Muscle layer of duodenum (tissue), 2 donors: ENCODE measurements around the gene ADCY10.
"Not testable (repeated sequence)": the region's sequence is repeated elsewhere in the genome, so short reads cannot be mapped to it uniquely, and the experiment has no call there.

Experiments
- H3K27ac ChIP-seq: one replicate; pipeline ENCODE4 v1.7.0; 2013; ENCODE audit warnings: mild to moderate bottlenecking, low read length
- H3K27me3 ChIP-seq: one replicate; pipeline ENCODE4 v1.7.0; 2013; ENCODE audit warnings: low read depth, mild to moderate bottlenecking, control low read depth, low read length
- H3K36me3 ChIP-seq, 2 donors: one replicate each; pipeline ENCODE4 v1.7.0; 2013; ENCODE audit warnings: low read length in 2 of 2, control low read depth in 1 of 2, mild to moderate bottlenecking in 1 of 2; ENCODE audit not compliant: insufficient read depth in 2 of 2, control insufficient read depth in 1 of 2
- H3K4me1 ChIP-seq, 2 donors: one replicate each; pipeline ENCODE4 v1.7.0; 2013; ENCODE audit warnings: low read length in 2 of 2, mild to moderate bottlenecking in 2 of 2, control low read depth in 1 of 2, moderate library complexity in 1 of 2; ENCODE audit not compliant: insufficient read depth in 2 of 2, control insufficient read depth in 1 of 2
- H3K4me3 ChIP-seq, 2 donors: one replicate each; pipeline ENCODE4 v1.7.0; 2013; ENCODE audit warnings: low read length in 2 of 2, low read depth in 1 of 2, mild to moderate bottlenecking in 1 of 2
- H3K9me3 ChIP-seq, 2 donors: one replicate each; pipeline ENCODE4 v1.7.0; 2013; ENCODE audit warnings: low read length in 2 of 2, control low read depth in 1 of 2, mild to moderate bottlenecking in 1 of 2; ENCODE audit not compliant: control insufficient read depth in 1 of 2
- donor health status: healthy.

ADCY10 gene

DNA sequence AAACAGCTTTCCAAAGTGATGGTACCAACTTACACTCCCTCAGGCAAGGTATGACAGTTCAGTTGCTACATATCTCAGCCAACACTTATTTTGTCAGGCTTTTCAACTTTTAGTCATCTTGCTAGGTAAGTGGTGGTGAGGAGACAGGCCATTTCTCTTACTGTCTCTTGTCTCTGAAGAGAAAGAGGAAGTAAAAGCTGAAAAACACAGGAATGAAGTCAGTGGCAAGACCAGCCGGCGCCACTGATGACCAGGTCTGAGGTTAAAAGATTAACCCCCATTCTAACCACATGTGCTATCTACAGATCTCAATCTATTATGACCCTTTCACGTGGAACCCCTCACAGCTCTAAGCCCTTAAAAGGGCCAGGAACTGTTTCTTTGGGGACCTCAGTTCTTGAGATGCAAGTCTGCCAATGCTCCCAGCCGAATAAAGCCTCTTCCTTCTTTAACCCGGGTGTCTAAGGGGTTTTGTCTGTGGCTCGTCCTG is 4.2 kb downstream of the ADCY10 start:
- no peak overlapping the region for H3K4me3 ChIP-seq
- no peaks in the 10 kb centered on the region for H3K27me3 ChIP-seq
- H3K36me3 ChIP-seq = no peaks in the 10 kb centered on the region
- H3K9me3 ChIP-seq = no peaks in the 10 kb centered on the region
- H3K4me1 ChIP-seq = peaks cover 0 to 8% of the 10 kb centered on the region in 2 donors
- no peak overlapping the region for H3K27ac ChIP-seq

DNA sequence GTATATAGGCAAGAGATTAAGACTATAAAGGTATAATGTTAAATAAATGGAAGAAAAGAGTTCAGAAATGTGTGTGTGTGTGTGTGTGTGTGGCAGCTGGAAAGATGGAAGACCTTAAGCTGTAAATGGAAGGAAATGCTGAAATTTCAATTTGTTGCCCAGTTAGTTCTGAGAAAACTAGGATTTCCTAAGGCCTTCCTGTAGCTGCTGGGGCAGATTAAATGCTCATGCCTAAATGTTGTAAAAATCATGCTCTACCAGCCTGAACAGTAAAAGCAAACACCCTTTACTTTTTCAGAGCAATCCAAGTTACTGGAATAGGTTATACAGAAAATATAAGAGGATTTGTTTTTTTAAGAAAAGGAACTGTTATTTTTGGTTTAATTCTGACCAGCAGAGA is 8.3 kb downstream of the ADCY10 start:
- H3K4me1 ChIP-seq = peaks cover 0 to 4% of the 10 kb centered on the region in 2 donors
- H3K4me3 ChIP-seq = no peak overlapping the region
- no peaks in the 10 kb centered on the region for H3K27me3 ChIP-seq
- no peak overlapping the region for H3K27ac ChIP-seq
- H3K36me3 ChIP-seq = no peaks in the 10 kb centered on the region
- no peaks in the 10 kb centered on the region for H3K9me3 ChIP-seq

DNA sequence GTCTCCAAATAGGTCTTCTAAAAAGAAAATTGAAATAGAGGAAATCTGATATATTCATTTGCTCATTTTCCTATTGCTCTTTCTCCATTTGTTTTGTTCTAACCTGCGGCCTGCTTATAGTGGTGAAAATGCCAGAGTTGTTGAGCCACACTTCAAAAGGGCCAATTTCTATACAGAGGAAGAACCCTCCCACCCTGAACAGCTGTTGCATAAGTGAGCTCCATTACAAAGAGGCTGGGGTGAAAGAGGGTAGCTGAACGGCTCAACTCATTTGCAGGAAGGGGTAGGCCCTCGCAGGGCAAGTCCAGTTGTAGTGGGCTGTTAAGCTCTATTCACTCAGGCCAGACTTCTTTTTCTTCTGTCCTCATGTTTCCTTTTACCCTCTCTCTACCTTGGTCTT is 8.8 kb downstream of the ADCY10 start:
- no peaks in the 10 kb centered on the region for H3K27me3 ChIP-seq

DNA sequence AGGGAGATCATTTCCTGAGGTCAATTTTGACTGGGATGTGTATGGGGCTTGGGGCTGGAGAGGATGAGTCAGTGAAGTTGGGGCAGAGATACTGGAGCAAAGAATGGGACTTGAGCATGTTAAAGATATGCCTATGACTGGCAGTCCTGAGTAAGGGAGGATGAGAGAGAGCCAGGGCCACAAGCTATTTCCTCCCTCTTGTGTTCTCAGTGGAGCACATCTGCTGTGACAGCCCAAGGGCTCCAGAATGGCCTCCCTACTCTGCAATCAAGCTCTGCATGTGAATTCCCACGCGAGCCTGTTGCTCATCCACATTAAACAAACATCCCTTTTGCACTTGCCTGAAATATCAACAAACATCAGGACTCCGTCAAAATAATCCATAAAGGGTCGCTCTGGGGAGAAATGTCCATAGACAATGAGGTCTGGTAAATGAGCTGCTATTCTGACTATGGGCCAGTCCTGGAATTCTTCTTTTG is 9.2 kb downstream of the ADCY10 start:
- Histone ChIP-seq H3K9me3 (no peaks in the 10 kb centered on the region), H3K4me3 (no peak overlapping the region), H3K27me3 (no peaks in the 10 kb centered on the region), H3K36me3 (no peaks in the 10 kb centered on the region), H3K4me1 (peaks cover 0 to 4% of the 10 kb centered on the region in 2 donors), H3K27ac (no peak overlapping the region)

More for the DNA sequence above, 8.8 kb downstream of the ADCY10 start:
- Histone ChIP-seq H3K4me3 (no peak overlapping the region), H3K9me3 (no peaks in the 10 kb centered on the region), H3K4me1 (peaks cover 0 to 4% of the 10 kb centered on the region in 2 donors), H3K27ac (no peak overlapping the region), H3K36me3 (no peaks in the 10 kb centered on the region)

DNA sequence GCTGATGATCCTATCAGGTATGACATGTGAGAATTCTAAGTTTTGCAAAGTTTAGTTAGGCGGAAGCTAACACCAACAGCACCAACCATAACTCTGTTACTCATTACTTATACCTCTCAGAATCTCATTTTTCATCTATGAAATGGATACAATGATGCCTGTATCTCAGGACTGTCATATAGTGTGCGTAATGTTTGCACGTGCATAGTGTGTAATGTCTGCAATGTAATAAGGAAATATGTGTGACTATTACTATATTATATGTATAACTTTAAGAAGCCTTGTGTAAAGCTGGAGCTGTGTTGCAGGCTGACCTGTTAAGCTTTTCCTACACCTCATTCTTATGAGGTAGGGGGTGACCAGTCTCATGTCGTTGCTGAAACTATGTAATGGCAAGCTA is 13.0 kb downstream of the ADCY10 start:
- Histone ChIP-seq H3K4me1 (peaks cover 0 to 4% of the 10 kb centered on the region in 2 donors), H3K27me3 (no peaks in the 10 kb centered on the region), H3K4me3 (no peak overlapping the region), H3K9me3 (no peaks in the 10 kb centered on the region), H3K36me3 (no peaks in the 10 kb centered on the region), H3K27ac (no peak overlapping the region)

DNA sequence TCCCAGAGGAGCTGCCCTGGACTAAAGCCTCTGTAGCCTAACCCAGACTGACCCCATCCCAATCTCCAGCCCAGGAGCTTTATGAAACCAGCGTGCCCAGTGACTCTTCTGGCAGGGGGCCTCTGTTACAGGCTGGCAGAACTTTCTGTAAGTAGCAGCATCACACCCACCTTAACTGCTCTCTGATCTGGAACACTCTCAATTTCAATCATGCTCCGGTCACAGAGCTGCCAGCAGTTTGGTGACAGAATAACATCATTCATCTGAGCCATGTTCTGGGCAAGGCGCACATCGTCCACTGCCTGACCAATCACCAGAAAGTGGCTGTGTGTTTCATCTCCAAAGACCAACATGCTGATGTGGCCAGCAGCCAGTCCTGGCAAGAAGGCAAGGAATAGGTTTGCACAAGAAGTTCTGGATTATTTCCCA is 14.7 kb downstream of the ADCY10 start:
- H3K27ac ChIP-seq = no peak overlapping the region
- no peaks in the 10 kb centered on the region for H3K27me3 ChIP-seq
- H3K4me3 ChIP-seq = no peak overlapping the region
- H3K9me3 ChIP-seq = no peaks in the 10 kb centered on the region
- no peaks in the 10 kb centered on the region for H3K36me3 ChIP-seq
- H3K4me1 ChIP-seq = no peaks in the 10 kb centered on the region

DNA sequence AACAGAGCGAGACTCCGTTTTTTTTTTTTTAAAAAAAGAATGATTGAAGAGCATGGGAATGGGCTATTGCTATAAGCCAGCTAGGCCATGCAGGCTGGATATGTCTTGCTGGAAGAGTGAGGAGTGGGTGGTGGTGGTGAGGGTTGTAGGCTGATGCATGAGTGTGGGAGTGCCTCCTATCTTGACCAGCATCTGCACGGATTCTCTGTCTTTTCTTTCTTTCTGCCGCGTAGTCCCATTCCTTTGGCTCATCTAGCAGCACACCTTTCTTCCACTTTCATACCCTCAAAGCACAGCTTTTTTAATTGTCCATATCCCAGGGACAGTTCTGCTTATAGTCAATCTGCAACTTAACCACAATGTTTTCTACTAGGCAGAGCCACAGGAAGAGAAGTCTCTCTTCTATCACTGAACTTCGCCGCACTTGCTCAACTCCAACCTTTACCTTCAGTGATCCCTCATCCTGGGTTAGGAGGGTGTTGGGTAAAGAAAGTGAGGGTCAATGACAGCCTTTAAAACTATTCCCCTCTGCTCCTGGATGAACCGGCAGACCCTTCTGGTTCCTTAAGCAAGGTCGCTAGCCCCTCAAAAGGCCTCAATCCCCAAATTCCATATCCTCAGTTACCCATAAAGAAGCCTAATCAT is 15.2 kb downstream of the ADCY10 start:
- Histone ChIP-seq H3K27me3 (no peaks in the 10 kb centered on the region), H3K4me3 (no peak overlapping the region), H3K36me3 (no peaks in the 10 kb centered on the region), H3K4me1 (no peaks in the 10 kb centered on the region), H3K9me3 (no peaks in the 10 kb centered on the region), H3K27ac (no peak overlapping the region)

DNA sequence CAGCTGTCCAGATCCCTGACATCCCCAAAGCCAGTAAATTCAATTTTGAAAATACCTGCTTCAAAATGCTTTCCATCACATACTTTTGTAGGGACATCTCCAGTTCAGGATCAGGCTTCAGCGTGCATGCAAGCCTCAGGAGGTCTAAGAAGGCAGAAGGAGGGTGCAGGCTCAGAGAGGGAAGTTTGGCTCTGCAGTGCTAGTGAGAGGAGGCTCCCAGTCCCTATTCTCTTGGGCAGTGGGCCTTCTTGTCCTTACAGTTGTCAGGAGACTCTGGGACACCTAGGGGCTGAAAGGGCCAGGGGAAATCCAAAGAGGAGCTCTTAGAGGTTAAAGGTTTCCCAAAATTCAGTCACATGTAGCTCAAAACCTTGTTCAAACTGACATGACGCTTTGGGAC is 20.1 kb downstream of the ADCY10 start:
- no peak overlapping the region for H3K4me3 ChIP-seq
- no peaks in the 10 kb centered on the region for H3K9me3 ChIP-seq
- H3K4me1 ChIP-seq = no peaks in the 10 kb centered on the region
- no peaks in the 10 kb centered on the region for H3K27me3 ChIP-seq
- H3K27ac ChIP-seq = no peak overlapping the region
- no peaks in the 10 kb centered on the region for H3K36me3 ChIP-seq

DNA sequence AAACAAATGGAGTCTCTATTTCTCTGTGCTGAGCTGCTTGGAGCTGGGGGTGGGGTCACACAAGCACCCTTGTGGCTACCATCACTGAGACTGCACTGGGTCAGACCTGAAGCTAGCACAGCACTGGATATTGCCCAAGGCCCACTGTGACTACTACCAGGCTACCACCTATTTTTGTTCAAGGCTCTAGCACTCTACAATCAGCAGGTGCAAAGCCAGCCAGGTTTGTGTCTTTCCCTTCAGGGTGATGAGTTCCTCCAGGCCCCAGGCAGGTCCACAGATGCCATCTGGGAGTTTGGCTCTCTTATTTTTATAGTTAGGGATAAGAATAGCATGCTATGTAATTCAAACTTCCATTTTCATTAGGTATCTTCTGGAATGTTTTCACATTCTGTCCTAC is 23.5 kb downstream of the ADCY10 start:
- Histone ChIP-seq H3K27ac (no peak overlapping the region), H3K9me3 (no peaks in the 10 kb centered on the region), H3K4me1 (no peaks in the 10 kb centered on the region), H3K27me3 (no peaks in the 10 kb centered on the region), H3K36me3 (no peaks in the 10 kb centered on the region), H3K4me3 (no peak overlapping the region)

DNA sequence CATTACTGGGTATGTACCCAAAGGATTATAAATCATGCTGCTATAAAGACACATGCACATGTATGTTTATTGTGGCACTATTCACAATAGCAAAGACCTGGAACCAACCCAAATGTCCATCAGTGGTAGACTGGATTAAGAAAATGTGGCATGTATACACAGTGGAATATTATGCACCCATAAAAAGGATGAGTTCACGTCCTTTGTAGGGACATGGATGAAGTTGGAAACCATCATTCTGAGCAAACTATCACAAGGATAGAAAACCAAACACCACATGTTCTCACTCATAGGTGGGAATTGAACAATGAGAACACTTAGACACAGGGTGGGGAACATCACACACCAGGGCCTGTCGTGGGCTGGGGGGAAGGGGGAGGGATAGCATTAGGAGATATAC is 26.7 kb downstream of the ADCY10 start:
- not testable (repeated sequence) for H3K4me3 ChIP-seq, H3K27ac ChIP-seq, H3K36me3 ChIP-seq, H3K4me1 ChIP-seq, H3K9me3 ChIP-seq, H3K27me3 ChIP-seq

DNA sequence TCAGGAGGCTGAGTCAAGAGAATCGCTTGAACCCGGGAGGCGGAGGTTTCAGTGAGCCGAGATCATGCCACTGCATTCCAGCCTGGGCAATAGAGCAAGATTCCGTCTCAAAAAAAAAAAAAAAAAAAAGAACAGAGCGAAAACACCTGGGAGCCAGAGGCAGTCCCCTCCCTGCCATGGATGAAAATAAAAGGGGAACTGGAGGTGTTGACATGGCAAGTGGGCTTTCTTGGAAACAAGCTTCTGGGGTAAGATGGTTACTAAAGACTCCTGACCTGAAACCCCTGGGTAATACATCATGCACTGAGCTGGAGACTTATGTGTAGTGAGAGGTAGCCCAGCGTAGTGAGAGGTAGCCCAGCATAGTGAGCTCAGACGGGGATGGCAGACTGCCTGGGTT is 31.6 kb downstream of the ADCY10 start:
- Histone ChIP-seq H3K27me3 (no peaks in the 10 kb centered on the region), H3K4me3 (no peak overlapping the region), H3K4me1 (no peaks in the 10 kb centered on the region), H3K9me3 (no peaks in the 10 kb centered on the region), H3K36me3 (no peaks in the 10 kb centered on the region), H3K27ac (no peak overlapping the region)

DNA sequence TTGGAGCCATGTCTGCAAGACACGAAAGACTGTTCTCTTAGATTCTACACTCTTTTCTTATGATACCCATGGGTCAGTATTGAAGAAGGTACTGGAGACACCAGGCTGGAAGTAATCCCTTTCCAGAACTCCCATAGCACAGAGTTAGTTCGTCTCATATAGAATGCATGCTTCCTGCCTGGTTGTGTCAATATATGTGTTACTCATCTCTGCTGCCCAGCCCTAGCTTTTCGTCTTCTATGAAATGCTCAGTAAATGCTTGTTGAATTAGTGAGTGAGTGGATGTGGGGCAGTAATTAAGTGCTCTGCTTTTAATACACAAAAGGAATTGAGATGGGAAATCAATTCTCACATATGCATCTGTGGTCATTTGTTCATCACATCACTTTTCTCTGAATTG is 32.1 kb downstream of the ADCY10 start:
- H3K27me3 ChIP-seq = no peaks in the 10 kb centered on the region
- no peaks in the 10 kb centered on the region for H3K9me3 ChIP-seq
- no peaks in the 10 kb centered on the region for H3K4me1 ChIP-seq
- H3K27ac ChIP-seq = no peak overlapping the region
- H3K4me3 ChIP-seq = no peak overlapping the region
- no peaks in the 10 kb centered on the region for H3K36me3 ChIP-seq
